Measurements from ENCODE around the gene LCTL. TPM values are rescaled to one million over a fixed set of nuclear protein-coding genes. Genes with fewer than 3 reads are reported as not detected.
A peak's percentile ranks its signal among the peaks of the same experiment; 100 is the strongest.

Gene LCTL
- total and polyA plus RNA-seq, 2 experiments from 2014 or later, result 1.8 TPM; not detected in 1

GRCh38 chr15:66578286-66578875, 12.6 kb upstream of the LCTL start:
- Histone ChIP-seq H3K9me3 (ENCODE audit: low read depth) (no peaks in the 10 kb centered on the region), H3K4me1 (ENCODE audit: insufficient read depth) (no peaks in the 10 kb centered on the region), H3K27ac (no peak overlapping the region), H3K4me3 (no peak overlapping the region), H4K20me1 (ENCODE audit: insufficient read depth, poor library complexity, severe bottlenecking) (no peaks in the 10 kb centered on the region), H3K27me3 (no peaks in the 10 kb centered on the region), H3K9me2 (replicated peaks; ENCODE audit: insufficient read depth) (no peaks in the 10 kb centered on the region), H3K36me3 (replicated peaks; ENCODE audit: insufficient read depth, low read depth) (no peaks in the 10 kb centered on the region), H3K4me2 (no peak overlapping the region), H3K79me2 (no peaks in the 10 kb centered on the region), H2AFZ (no peak overlapping the region)
- 69% methylated on average over 10 of the region's 10 CpGs for WGBS (ENCODE audit: low lambda C conversion rate, missing lambda C conversion rate)
- no peak for TF ChIP-seq EZH2phosphoT487 (IDR thresholded peaks at IDR 0.05; ENCODE audit: low read depth, severe bottlenecking, unreplicated experiment)
- DNase-seq (ENCODE audit: low spot score), result no peak

- no peak overlapping the region for H3K4me2 ChIP-seq
- no peak overlapping the region for H2AFZ ChIP-seq
Measured at GRCh38 chr15:66574596-66574950, 8.8 kb upstream of the LCTL start.

GRCh38 chr15:66573719-66574595, 8.2 kb upstream of the LCTL start:
- no peak overlapping the region for H3K4me2 ChIP-seq
- H2AFZ ChIP-seq, result no peak overlapping the region

More at GRCh38 chr15:66574596-66574950, 8.8 kb upstream of the LCTL start:
- Histone ChIP-seq H3K9me3 (ENCODE audit: low read depth) (no peaks in the 10 kb centered on the region), H3K79me2 (no peaks in the 10 kb centered on the region), H3K9me2 (replicated peaks; ENCODE audit: insufficient read depth) (no peaks in the 10 kb centered on the region), H3K4me3 (no peak overlapping the region), H3K27ac (no peak overlapping the region), H3K36me3 (replicated peaks; ENCODE audit: insufficient read depth, low read depth) (no peaks in the 10 kb centered on the region), H4K20me1 (ENCODE audit: insufficient read depth, poor library complexity, severe bottlenecking) (no peaks in the 10 kb centered on the region), H3K4me1 (ENCODE audit: insufficient read depth) (no peaks in the 10 kb centered on the region), H3K27me3 (no peaks in the 10 kb centered on the region)
- TF ChIP-seq CTCF (IDR thresholded peaks at IDR 0.05; ENCODE audit: poor library complexity), result no peak
- TF ChIP-seq EZH2phosphoT487 (IDR thresholded peaks at IDR 0.05; ENCODE audit: low read depth, severe bottlenecking, unreplicated experiment), result no peak
- TF ChIP-seq EZH2 (IDR thresholded peaks at IDR 0.05; ENCODE audit: borderline replicate concordance), result no peak
- 88% methylated on average over 2 of the region's 2 CpGs for WGBS (ENCODE audit: low lambda C conversion rate, missing lambda C conversion rate)
- no peak for DNase-seq (ENCODE audit: low spot score)

More at GRCh38 chr15:66573719-66574595, 8.2 kb upstream of the LCTL start:
- H3K27ac ChIP-seq, result peak overlapping the region; percentile 54
- no peak for DNase-seq (ENCODE audit: low spot score)
- no peaks in the 10 kb centered on the region for H3K9me3 ChIP-seq (ENCODE audit: low read depth)
- no peaks in the 10 kb centered on the region for H3K4me1 ChIP-seq (ENCODE audit: insufficient read depth)
- H4K20me1 ChIP-seq (ENCODE audit: insufficient read depth, poor library complexity, severe bottlenecking), result no peaks in the 10 kb centered on the region
- no peak overlapping the region for H3K4me3 ChIP-seq
- 78% methylated on average over 10 of the region's 10 CpGs for WGBS (ENCODE audit: low lambda C conversion rate, missing lambda C conversion rate)
- H3K36me3 ChIP-seq (replicated peaks; ENCODE audit: insufficient read depth, low read depth), result no peaks in the 10 kb centered on the region
- H3K9me2 ChIP-seq (replicated peaks; ENCODE audit: insufficient read depth), result no peaks in the 10 kb centered on the region
- no peaks in the 10 kb centered on the region for H3K27me3 ChIP-seq
- TF ChIP-seq EZH2 (IDR thresholded peaks at IDR 0.05; ENCODE audit: borderline replicate concordance), result no peak
- TF ChIP-seq EZH2phosphoT487 (IDR thresholded peaks at IDR 0.05; ENCODE audit: low read depth, severe bottlenecking, unreplicated experiment), result no peak
- no peak for TF ChIP-seq CTCF (IDR thresholded peaks at IDR 0.05; ENCODE audit: poor library complexity)
- no peaks in the 10 kb centered on the region for H3K79me2 ChIP-seq

All from hepatocyte (in vitro differentiated cells).